Liver (tissue), 3 donors: ENCODE results near the gene SHC1.

Experiments
- CTCF ChIP-seq: fragments of 150-350 bp; IDR thresholded peaks from 2 replicates; pipeline ENCODE4 v1.5.1; 2017; ENCODE audit warnings: improper control_type of control experiment, low read depth, low read length; ENCODE audit not compliant: missing input control
- GABPA ChIP-seq, 2 donors: IDR thresholded peaks in 1 of 2; conservative IDR thresholded peaks in 1 of 2; 2 replicates each; pipeline ENCODE4 v1.6.1; 2016; ENCODE audit warnings: antibody characterized with exemption in 2 of 2, mild to moderate bottlenecking in 1 of 2, moderate library complexity in 1 of 2
- MAX ChIP-seq: IDR thresholded peaks from 2 replicates; pipeline ENCODE4 v1.6.1; 2016; ENCODE audit warnings: antibody characterized with exemption
- REST ChIP-seq: IDR thresholded peaks from 2 replicates; pipeline ENCODE4 v1.6.1; 2016; ENCODE audit warnings: antibody characterized with exemption, mild to moderate bottlenecking
- TAF1 ChIP-seq: conservative IDR thresholded peaks from 2 replicates; pipeline ENCODE4 v1.6.1; 2016; ENCODE audit warnings: antibody characterized with exemption, mild to moderate bottlenecking
- donor health status: healthy.
- donor health status: healthy.

GRCh38 chr1:155017946-155018316 is 47.4 kb upstream of the SHC1 start:
- TF ChIP-seq CTCF: no peak
- TF ChIP-seq REST: no peak
- no peak for TF ChIP-seq TAF1
- TF ChIP-seq GABPA (IDR thresholded peaks at IDR 0.05 in 1 of 2, conservative IDR thresholded peaks at IDR 0.05 in 1 of 2): no peak
- TF ChIP-seq MAX: no peak
